ENCODE measurements around the gene IFI27L1. TPM values are rescaled to one million over a fixed set of nuclear protein-coding genes. Genes with fewer than 3 reads are reported as not detected.
"Not testable (repeated sequence)": the region's sequence is repeated elsewhere in the genome, so short reads cannot be mapped to it uniquely, and the experiment has no call there.

IFI27L1 gene
- total RNA-seq, 2 donors from 2014 or later, result 59.6 to 71.4 TPM

DNA sequence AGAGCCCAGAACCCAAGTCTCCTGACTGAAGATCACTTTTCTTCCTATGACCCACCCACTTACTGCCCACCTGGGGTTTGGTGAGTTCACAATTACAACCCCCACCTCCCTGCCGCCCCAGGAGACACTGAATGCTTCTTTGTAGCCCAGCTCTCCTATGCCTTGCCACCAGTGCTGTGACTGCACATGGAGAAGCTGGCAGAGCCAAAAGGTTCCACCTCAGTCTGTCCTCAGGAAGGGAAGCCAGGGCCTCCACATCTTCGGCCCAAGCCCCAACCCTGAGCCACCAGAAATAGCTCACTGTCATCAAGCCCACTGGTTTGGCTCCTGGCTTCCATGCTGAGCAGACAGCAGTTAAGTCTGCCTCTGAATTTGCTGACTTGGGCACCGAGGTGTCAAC is 29.3 kb upstream of the IFI27L1 start:
- DNase-seq, result no peak
- H3K27me3 Mint-ChIP-seq (ENCODE audit: low read depth), result no peaks in the 10 kb centered on the region
- H3K27ac Mint-ChIP-seq, result peak overlapping the region; percentile 73
- no peak overlapping the region for H3K4me3 Mint-ChIP-seq
- no peaks in the 10 kb centered on the region for H3K9me3 Mint-ChIP-seq
- H3K4me1 Mint-ChIP-seq (ENCODE audit: low read depth), result peaks cover 15% of the 10 kb centered on the region
- peaks cover 17 to 49% of the 10 kb centered on the region in 2 donors for H3K36me3 Mint-ChIP-seq (ENCODE audit: insufficient read depth in 2 of 2)
- no peak for ATAC-seq (replicated peaks in 1 of 2)

- H3K27ac Mint-ChIP-seq, result peak overlapping the region; percentile 36
- no peaks in the 10 kb centered on the region for H3K9me3 Mint-ChIP-seq
- H3K4me1 Mint-ChIP-seq (ENCODE audit: low read depth), result peaks cover 19% of the 10 kb centered on the region
- H3K36me3 Mint-ChIP-seq (ENCODE audit: insufficient read depth in 2 of 2), result peaks cover 17 to 49% of the 10 kb centered on the region in 2 donors
- no peaks in the 10 kb centered on the region for H3K27me3 Mint-ChIP-seq (ENCODE audit: low read depth)
- DNase-seq (no peak), ATAC-seq (replicated peaks in 1 of 2) (peak in 1 of 2 donors; percentile 27)
- H3K4me3 Mint-ChIP-seq, result no peak overlapping the region
Observed at GRCh38 chr14:94052199-94052598, 28.9 kb upstream of the IFI27L1 start.

- peak overlapping the region; percentile 36 for H3K27ac Mint-ChIP-seq
- peaks cover 17 to 49% of the 10 kb centered on the region in 2 donors for H3K36me3 Mint-ChIP-seq (ENCODE audit: insufficient read depth in 2 of 2)
- peaks cover 24% of the 10 kb centered on the region for H3K4me1 Mint-ChIP-seq (ENCODE audit: low read depth)
- no peaks in the 10 kb centered on the region for H3K27me3 Mint-ChIP-seq (ENCODE audit: low read depth)
- no peak overlapping the region for H3K4me3 Mint-ChIP-seq
- ATAC-seq (replicated peaks in 1 of 2) (no peak), DNase-seq (no peak)
- no peaks in the 10 kb centered on the region for H3K9me3 Mint-ChIP-seq
Observed at GRCh38 chr14:94052662-94053061, 28.4 kb upstream of the IFI27L1 start.

DNA sequence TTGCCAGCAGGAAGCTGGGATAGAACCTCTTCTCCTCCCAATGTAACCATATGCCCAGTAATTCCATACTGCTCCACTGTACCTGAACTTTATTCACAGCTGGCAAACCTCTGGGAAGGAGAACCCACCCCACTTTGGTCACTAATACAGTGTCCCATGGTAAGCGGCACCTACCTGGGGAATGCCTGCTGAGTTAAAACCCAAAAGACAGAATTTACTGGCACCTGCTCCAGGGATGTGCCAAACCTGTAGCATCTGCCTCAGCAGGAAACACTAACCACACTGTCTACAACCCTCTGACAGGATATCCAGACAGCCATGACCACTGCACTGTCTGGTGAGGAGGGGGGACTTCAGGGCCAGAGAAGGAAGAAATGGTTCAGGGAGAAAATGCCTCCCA is 26.7 kb upstream of the IFI27L1 start:
- ATAC-seq (replicated peaks in 1 of 2) (no peak), DNase-seq (no peak)
- Mint-ChIP-seq H3K36me3 (ENCODE audit: insufficient read depth in 2 of 2) (peaks cover 18 to 54% of the 10 kb centered on the region in 2 donors), H3K4me3 (no peak overlapping the region), H3K4me1 (ENCODE audit: low read depth) (peaks cover 38% of the 10 kb centered on the region), H3K27ac (peak overlapping the region; percentile 48), H3K9me3 (no peaks in the 10 kb centered on the region), H3K27me3 (ENCODE audit: low read depth) (no peaks in the 10 kb centered on the region)

GRCh38 chr14:94054936-94055335 is 26.2 kb upstream of the IFI27L1 start:
- ATAC-seq (replicated peaks in 1 of 2) (no peak), DNase-seq (no peak)
- H3K9me3 Mint-ChIP-seq, result no peaks in the 10 kb centered on the region
- peaks cover 17 to 52% of the 10 kb centered on the region in 2 donors for H3K36me3 Mint-ChIP-seq (ENCODE audit: insufficient read depth in 2 of 2)
- H3K27ac Mint-ChIP-seq, result peak overlapping the region; percentile 96
- H3K27me3 Mint-ChIP-seq (ENCODE audit: low read depth), result no peaks in the 10 kb centered on the region
- peaks cover 38% of the 10 kb centered on the region for H3K4me1 Mint-ChIP-seq (ENCODE audit: low read depth)
- no peak overlapping the region for H3K4me3 Mint-ChIP-seq

- Mint-ChIP-seq H3K4me1 (ENCODE audit: low read depth) (peaks cover 47% of the 10 kb centered on the region), H3K27ac (peak overlapping the region; percentile 96), H3K36me3 (ENCODE audit: insufficient read depth in 2 of 2) (peaks cover 14 to 47% of the 10 kb centered on the region in 2 donors), H3K27me3 (ENCODE audit: low read depth) (no peaks in the 10 kb centered on the region), H3K4me3 (peak overlapping the region in 1 of 2 donors; percentile 42), H3K9me3 (no peaks in the 10 kb centered on the region)
- ATAC-seq (replicated peaks in 1 of 2) (peak; percentile 74 to 83), DNase-seq (peak; percentile 35 to 44)
Observed at GRCh38 chr14:94056579-94057308, 24.4 kb upstream of the IFI27L1 start.

DNA sequence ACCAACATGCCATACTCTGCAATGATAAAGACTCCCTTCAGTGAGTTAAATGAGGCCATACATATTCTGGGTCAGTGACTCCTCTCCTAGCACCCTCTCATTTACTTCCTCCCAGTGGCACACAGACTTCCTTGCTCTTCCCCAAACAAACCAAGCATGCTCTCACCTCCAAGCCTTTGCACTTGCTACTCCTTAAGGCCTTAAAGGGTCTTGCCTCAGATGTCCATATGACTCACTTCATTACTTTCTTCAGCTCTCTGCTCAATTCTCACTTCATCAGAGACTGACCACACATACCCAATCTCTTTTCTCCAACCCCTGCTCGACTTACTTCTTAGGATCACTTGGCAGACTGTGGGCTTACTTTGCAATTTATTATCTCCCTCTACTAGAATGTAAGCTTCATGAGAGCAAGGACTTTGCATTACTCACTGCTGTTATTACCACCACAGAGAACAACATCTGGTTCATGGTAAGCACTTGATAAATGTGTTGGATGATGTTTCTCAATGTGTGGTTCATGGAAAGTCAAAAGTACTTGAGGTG is 22.9 kb upstream of the IFI27L1 start:
- H3K4me3 Mint-ChIP-seq, result no peak overlapping the region
- no peak for ATAC-seq (replicated peaks in 1 of 2)
- no peaks in the 10 kb centered on the region for H3K9me3 Mint-ChIP-seq

GRCh38 chr14:94058674-94059138 is 22.4 kb upstream of the IFI27L1 start:
- Mint-ChIP-seq H3K4me1 (ENCODE audit: low read depth) (peaks cover 48% of the 10 kb centered on the region), H3K27me3 (ENCODE audit: low read depth) (no peaks in the 10 kb centered on the region), H3K9me3 (no peaks in the 10 kb centered on the region), H3K4me3 (no peak overlapping the region), H3K36me3 (ENCODE audit: insufficient read depth in 2 of 2) (peaks cover 15 to 48% of the 10 kb centered on the region in 2 donors), H3K27ac (peak overlapping the region; percentile 34)
- ATAC-seq (replicated peaks in 1 of 2), result no peak
- DNase-seq, result no peak

More for the DNA sequence above, 22.9 kb upstream of the IFI27L1 start:
- H3K27me3 Mint-ChIP-seq (ENCODE audit: low read depth), result no peaks in the 10 kb centered on the region
- peaks cover 15 to 46% of the 10 kb centered on the region in 2 donors for H3K36me3 Mint-ChIP-seq (ENCODE audit: insufficient read depth in 2 of 2)
- no peak for DNase-seq
- peak overlapping the region; percentile 6 for H3K27ac Mint-ChIP-seq
- peaks cover 46% of the 10 kb centered on the region for H3K4me1 Mint-ChIP-seq (ENCODE audit: low read depth)

- H3K27ac Mint-ChIP-seq, result no peak overlapping the region
- DNase-seq (no peak), ATAC-seq (replicated peaks in 1 of 2) (no peak)
- H3K4me3 Mint-ChIP-seq, result no peak overlapping the region
- H3K9me3 Mint-ChIP-seq, result no peaks in the 10 kb centered on the region
- H3K36me3 Mint-ChIP-seq (ENCODE audit: insufficient read depth in 2 of 2), result peaks cover 10 to 36% of the 10 kb centered on the region in 2 donors
- no peaks in the 10 kb centered on the region for H3K27me3 Mint-ChIP-seq (ENCODE audit: low read depth)
- H3K4me1 Mint-ChIP-seq (ENCODE audit: low read depth), result peaks cover 54% of the 10 kb centered on the region
Observed at GRCh38 chr14:94059998-94060397, 21.1 kb upstream of the IFI27L1 start.

DNA sequence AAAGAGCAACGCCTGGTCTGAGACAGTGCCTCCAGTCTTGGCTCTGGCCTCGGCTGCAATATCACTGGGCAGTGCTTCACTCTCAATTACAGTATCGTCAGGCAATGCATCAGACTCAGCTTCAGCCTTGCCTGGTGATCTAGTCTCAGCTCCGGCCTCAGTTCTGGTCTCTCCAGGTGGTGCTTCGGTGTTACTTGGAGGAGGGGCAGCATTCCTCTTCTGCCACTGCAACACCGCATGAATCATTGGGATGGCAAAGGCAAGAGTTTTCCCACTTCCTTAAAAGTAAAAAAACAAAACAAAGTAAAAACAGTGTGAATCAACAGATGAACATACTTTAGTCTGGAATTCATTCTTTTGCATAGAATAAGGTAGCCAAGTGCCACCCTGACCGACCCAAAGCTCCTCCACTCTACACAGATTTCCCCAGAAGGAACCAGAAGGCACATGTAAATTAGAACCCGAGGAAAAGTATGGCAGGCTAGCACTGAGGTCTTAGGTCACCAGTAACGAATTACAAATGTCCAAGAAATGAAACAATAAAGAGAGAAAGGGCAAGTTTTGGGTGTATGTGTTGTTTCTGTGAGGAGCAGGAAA is 18.7 kb upstream of the IFI27L1 start:
- Mint-ChIP-seq H3K9me3 (peaks cover 0 to 1% of the 10 kb centered on the region in 2 donors), H3K4me3 (no peak overlapping the region)

GRCh38 chr14:94066089-94066676 is 14.9 kb upstream of the IFI27L1 start:
- ATAC-seq (replicated peaks in 1 of 2) (no peak), DNase-seq (no peak)
- Mint-ChIP-seq H3K27ac (peak overlapping the region; percentile 59), H3K36me3 (ENCODE audit: insufficient read depth in 2 of 2) (peaks cover 40 to 59% of the 10 kb centered on the region in 2 donors), H3K4me3 (peak overlapping the region in 1 of 2 donors; percentile 35), H3K9me3 (peaks cover 14 to 16% of the 10 kb centered on the region in 2 donors), H3K4me1 (ENCODE audit: low read depth) (peaks cover 68% of the 10 kb centered on the region), H3K27me3 (ENCODE audit: low read depth) (no peaks in the 10 kb centered on the region)

More for the DNA sequence above, 18.7 kb upstream of the IFI27L1 start:
- ATAC-seq (replicated peaks in 1 of 2) (no peak), DNase-seq (no peak)
- peak overlapping the region; percentile 72 for H3K27ac Mint-ChIP-seq
- peaks cover 61% of the 10 kb centered on the region for H3K4me1 Mint-ChIP-seq (ENCODE audit: low read depth)
- no peaks in the 10 kb centered on the region for H3K27me3 Mint-ChIP-seq (ENCODE audit: low read depth)
- H3K36me3 Mint-ChIP-seq (ENCODE audit: insufficient read depth in 2 of 2), result peaks cover 16 to 34% of the 10 kb centered on the region in 2 donors

DNA sequence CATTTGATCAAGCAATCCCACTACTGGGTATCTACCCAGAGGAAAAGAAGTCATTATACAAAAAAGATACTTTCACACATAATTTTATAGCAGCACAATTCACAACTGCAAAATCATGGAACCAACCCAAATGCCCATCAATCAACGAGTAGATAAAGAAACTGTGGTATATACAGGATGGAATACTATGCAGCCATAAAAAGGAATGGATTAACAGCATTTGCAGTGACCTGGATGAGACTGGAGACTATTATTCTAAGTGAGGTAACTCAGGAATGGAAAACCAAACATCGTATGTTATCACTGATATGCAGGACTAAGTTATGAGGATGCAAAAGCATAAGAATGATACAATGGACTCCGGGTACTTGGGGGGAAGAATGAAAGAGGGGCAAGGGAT is 9.0 kb upstream of the IFI27L1 start:
- peaks cover 51 to 78% of the 10 kb centered on the region in 2 donors for H3K36me3 Mint-ChIP-seq (ENCODE audit: insufficient read depth in 2 of 2)
- H3K27me3 Mint-ChIP-seq (ENCODE audit: low read depth); H3K27ac Mint-ChIP-seq; ATAC-seq (replicated peaks in 1 of 2); DNase-seq: not testable (repeated sequence)
- H3K4me3 Mint-ChIP-seq, result peak overlapping the region in 1 of 2 donors; percentile 4
- H3K4me1 Mint-ChIP-seq (ENCODE audit: low read depth), result peaks cover 67% of the 10 kb centered on the region
- peaks cover 21 to 25% of the 10 kb centered on the region in 2 donors for H3K9me3 Mint-ChIP-seq

DNA sequence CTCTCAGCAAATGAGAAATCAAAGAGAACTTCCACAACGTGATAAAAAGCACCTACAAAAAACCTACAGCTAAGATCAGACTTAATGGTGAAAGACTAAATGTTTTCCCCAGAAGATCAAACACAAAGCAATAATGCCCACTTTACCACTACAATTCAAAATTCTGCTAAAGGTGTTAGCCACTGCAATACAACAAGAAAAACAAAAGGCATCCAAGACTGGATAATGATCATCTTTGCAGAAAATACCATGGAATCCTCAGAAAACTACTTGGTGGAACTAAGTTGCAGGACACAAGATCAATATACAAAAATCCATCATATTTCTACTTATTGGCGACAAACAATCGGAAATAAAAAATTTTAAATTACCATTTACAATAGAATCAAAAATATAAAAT is 6.6 kb upstream of the IFI27L1 start:
- no peaks in the 10 kb centered on the region for H3K27me3 Mint-ChIP-seq (ENCODE audit: low read depth)
- DNase-seq (no peak), ATAC-seq (replicated peaks in 1 of 2) (no peak)
- peak overlapping the region; percentile 2 for H3K27ac Mint-ChIP-seq
- peaks cover 67% of the 10 kb centered on the region for H3K4me1 Mint-ChIP-seq (ENCODE audit: low read depth)
- peaks cover 11 to 15% of the 10 kb centered on the region in 2 donors for H3K9me3 Mint-ChIP-seq
- H3K4me3 Mint-ChIP-seq, result peak overlapping the region; percentile 23 to 64
- H3K36me3 Mint-ChIP-seq (ENCODE audit: insufficient read depth in 2 of 2), result peaks cover 46 to 63% of the 10 kb centered on the region in 2 donors
